ENCODE results near the gene NDUFS2.

The NDUFS2 gene

GRCh38 chr1:161207173-161207572, 5.0 kb downstream of the NDUFS2 start:
- Histone ChIP-seq H3K36me3 (ENCODE audit: insufficient read depth, low read length) (peaks cover 68% of the 10 kb centered on the region), H3K27ac (ENCODE audit: low read depth, low read length, poor library complexity, severe bottlenecking) (no peak overlapping the region), H4K20me1 (ENCODE audit: insufficient read depth, low read length) (no peaks in the 10 kb centered on the region), H3K9me3 (ENCODE audit: low read length) (no peaks in the 10 kb centered on the region), H3K79me2 (ENCODE audit: insufficient read depth, low read length) (no peaks in the 10 kb centered on the region), H3K9me2 (ENCODE audit: low read depth, low read length) (no peaks in the 10 kb centered on the region), H3K27me3 (ENCODE audit: insufficient read depth, low read length) (no peaks in the 10 kb centered on the region), H2AFZ (ENCODE audit: low read length) (no peak overlapping the region), H3K4me1 (ENCODE audit: insufficient read depth, low read length, severe bottlenecking) (peaks cover 12% of the 10 kb centered on the region), H3F3A (ENCODE audit: insufficient read depth, low read length) (no peaks in the 10 kb centered on the region), H3K4me3 (ENCODE audit: low read depth, low read length, poor library complexity, severe bottlenecking) (no peak overlapping the region), H3K4me2 (ENCODE audit: low read length) (no peak overlapping the region), H3K9ac (ENCODE audit: low read length) (no peak overlapping the region)
- TF ChIP-seq CTCF (IDR thresholded peaks at IDR 0.05; ENCODE audit: low read length) = no peak
- TF ChIP-seq EZH2 (IDR thresholded peaks at IDR 0.05; ENCODE audit: borderline replicate concordance, low read length) = no peak

GRCh38 chr1:161209790-161210409, 7.7 kb downstream of the NDUFS2 start:
- no peaks in the 10 kb centered on the region for H3K9me3 ChIP-seq (ENCODE audit: low read length)
- H4K20me1 ChIP-seq (ENCODE audit: insufficient read depth, low read length) = no peaks in the 10 kb centered on the region
- no peak overlapping the region for H3K27ac ChIP-seq (ENCODE audit: low read depth, low read length, poor library complexity, severe bottlenecking)
- H3K27me3 ChIP-seq (ENCODE audit: insufficient read depth, low read length) = no peaks in the 10 kb centered on the region
- H3K4me1 ChIP-seq (ENCODE audit: insufficient read depth, low read length, severe bottlenecking) = no peaks in the 10 kb centered on the region
- TF ChIP-seq CTCF (IDR thresholded peaks at IDR 0.05; ENCODE audit: low read length) (peak; percentile 85), EZH2 (IDR thresholded peaks at IDR 0.05; ENCODE audit: borderline replicate concordance, low read length) (no peak)
- no peaks in the 10 kb centered on the region for H3K79me2 ChIP-seq (ENCODE audit: insufficient read depth, low read length)
- no peak overlapping the region for H3K4me3 ChIP-seq (ENCODE audit: low read depth, low read length, poor library complexity, severe bottlenecking)
- no peak overlapping the region for H3K9ac ChIP-seq (ENCODE audit: low read length)
- H3K4me2 ChIP-seq (ENCODE audit: low read length) = no peak overlapping the region
- no peak overlapping the region for H2AFZ ChIP-seq (ENCODE audit: low read length)
- no peaks in the 10 kb centered on the region for H3K9me2 ChIP-seq (ENCODE audit: low read depth, low read length)
- peaks cover 81% of the 10 kb centered on the region for H3K36me3 ChIP-seq (ENCODE audit: insufficient read depth, low read length)
- H3F3A ChIP-seq (ENCODE audit: insufficient read depth, low read length) = no peaks in the 10 kb centered on the region

- H3K27me3 ChIP-seq (ENCODE audit: insufficient read depth, low read length) = no peaks in the 10 kb centered on the region
- no peaks in the 10 kb centered on the region for H3K9me3 ChIP-seq (ENCODE audit: low read length)
- H3K9me2 ChIP-seq (ENCODE audit: low read depth, low read length) = no peaks in the 10 kb centered on the region
- H3K27ac ChIP-seq (ENCODE audit: low read depth, low read length, poor library complexity, severe bottlenecking) = no peak overlapping the region
- no peak overlapping the region for H3K4me3 ChIP-seq (ENCODE audit: low read depth, low read length, poor library complexity, severe bottlenecking)
- H4K20me1 ChIP-seq (ENCODE audit: insufficient read depth, low read length) = no peaks in the 10 kb centered on the region
- no peak overlapping the region for H3K9ac ChIP-seq (ENCODE audit: low read length)
- H2AFZ ChIP-seq (ENCODE audit: low read length) = no peak overlapping the region
- no peak for TF ChIP-seq CTCF (IDR thresholded peaks at IDR 0.05; ENCODE audit: low read length)
- no peaks in the 10 kb centered on the region for H3K79me2 ChIP-seq (ENCODE audit: insufficient read depth, low read length)
- H3K4me1 ChIP-seq (ENCODE audit: insufficient read depth, low read length, severe bottlenecking) = peaks cover 20% of the 10 kb centered on the region
- no peaks in the 10 kb centered on the region for H3F3A ChIP-seq (ENCODE audit: insufficient read depth, low read length)
- H3K36me3 ChIP-seq (ENCODE audit: insufficient read depth, low read length) = peaks cover 57% of the 10 kb centered on the region
- H3K4me2 ChIP-seq (ENCODE audit: low read length) = no peak overlapping the region
These were observed 12.2 kb downstream of the NDUFS2 start for GRCh38 chr1:161214369-161214768.
